Tibial nerve (tissue), 4 donors: ENCODE data around the gene TAF9B.
"Not testable (repeated sequence)": the region's sequence is repeated elsewhere in the genome, so short reads cannot be mapped to it uniquely, and the experiment has no call there.

Experiments
- CTCF ChIP-seq, 5 experiments: fragments of 200-600 bp in 3 of 5; fragments of 450-650 bp in 2 of 5; sonication (generic) in 3 of 5; IDR thresholded peaks; one replicate each; pipeline ENCODE4 v1.5.1; 2016 to 2019; ENCODE audit warnings: antibody characterized with exemption in 5 of 5, mild to moderate bottlenecking in 3 of 5, moderate library complexity in 2 of 5
- EP300 ChIP-seq, 2 donors: sonication (generic); formaldehyde crosslinking; IDR thresholded peaks; one replicate each; pipeline ENCODE4 v1.6.1; 2017; ENCODE audit warnings: antibody characterized with exemption in 2 of 2, mild to moderate bottlenecking in 1 of 2
- POLR2A ChIP-seq, 2 donors: fragments of 450-650 bp; IDR thresholded peaks; one replicate each; pipeline ENCODE4 v1.6.1; 2017; ENCODE audit warnings: antibody characterized with exemption in 2 of 2, mild to moderate bottlenecking in 2 of 2, moderate library complexity in 2 of 2

- not testable (repeated sequence) for TF ChIP-seq CTCF, POLR2A, EP300 (IDR thresholded peaks at IDR 0.05)
Measured at GRCh38 chrX:78163175-78163574, 23.7 kb upstream of the TAF9B start.
